ENCODE results near the gene RAB6A. TPM values are rescaled to one million over a fixed set of nuclear protein-coding genes. Genes with fewer than 3 reads are reported as not detected.

The RAB6A gene
- polyA plus RNA-seq, 1 donor: 88.9 TPM

DNA sequence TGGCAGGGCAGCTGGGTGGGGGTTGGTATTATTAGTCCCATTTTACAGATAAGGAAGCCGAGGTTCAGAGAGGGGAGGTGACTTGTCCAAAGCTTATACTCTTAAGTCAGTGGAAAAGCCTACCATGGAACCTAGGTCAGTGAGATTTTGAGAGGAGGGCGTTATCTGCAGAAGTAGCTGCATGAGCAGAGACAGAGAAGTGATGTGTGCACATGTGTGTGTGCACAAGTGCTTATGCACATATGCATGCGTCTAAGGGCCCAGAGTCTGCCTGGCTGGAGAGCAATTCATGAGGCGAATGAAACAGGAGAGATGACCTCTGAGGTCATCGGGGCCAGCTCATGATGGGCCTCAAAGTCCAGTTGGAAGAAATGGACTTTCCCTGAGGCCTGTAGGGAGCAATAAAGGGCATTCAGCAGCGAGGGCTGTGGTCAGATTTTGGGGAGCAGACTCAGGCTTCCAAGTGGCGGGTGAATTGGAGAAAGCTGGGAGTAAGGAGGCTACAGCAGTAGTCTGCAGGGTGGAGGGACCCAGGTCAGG lies 106.3 kb downstream of the RAB6A start:
- no peak for DNase-seq (ENCODE audit: low read depth)

DNA sequence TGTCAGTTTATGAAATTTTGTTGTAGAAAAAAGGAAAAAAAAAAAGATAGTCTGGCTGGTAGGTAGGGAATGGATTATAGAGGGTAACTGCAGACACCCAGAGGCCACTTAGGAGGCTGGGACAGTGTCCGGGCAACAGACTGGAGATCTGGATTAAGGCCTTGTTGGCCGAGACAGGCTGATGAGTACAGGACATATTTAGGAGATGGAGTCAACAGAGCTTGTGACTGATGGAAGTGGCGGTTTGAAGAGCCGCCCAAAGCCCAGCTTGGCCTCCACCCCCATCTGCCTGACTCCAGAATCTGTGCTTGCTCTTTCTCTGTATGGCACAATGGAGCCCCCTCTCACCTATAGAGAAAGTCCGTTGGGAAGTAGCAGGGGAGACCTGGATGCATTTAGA lies 106.9 kb downstream of the RAB6A start:
- no peak for DNase-seq (ENCODE audit: low read depth)

DNA sequence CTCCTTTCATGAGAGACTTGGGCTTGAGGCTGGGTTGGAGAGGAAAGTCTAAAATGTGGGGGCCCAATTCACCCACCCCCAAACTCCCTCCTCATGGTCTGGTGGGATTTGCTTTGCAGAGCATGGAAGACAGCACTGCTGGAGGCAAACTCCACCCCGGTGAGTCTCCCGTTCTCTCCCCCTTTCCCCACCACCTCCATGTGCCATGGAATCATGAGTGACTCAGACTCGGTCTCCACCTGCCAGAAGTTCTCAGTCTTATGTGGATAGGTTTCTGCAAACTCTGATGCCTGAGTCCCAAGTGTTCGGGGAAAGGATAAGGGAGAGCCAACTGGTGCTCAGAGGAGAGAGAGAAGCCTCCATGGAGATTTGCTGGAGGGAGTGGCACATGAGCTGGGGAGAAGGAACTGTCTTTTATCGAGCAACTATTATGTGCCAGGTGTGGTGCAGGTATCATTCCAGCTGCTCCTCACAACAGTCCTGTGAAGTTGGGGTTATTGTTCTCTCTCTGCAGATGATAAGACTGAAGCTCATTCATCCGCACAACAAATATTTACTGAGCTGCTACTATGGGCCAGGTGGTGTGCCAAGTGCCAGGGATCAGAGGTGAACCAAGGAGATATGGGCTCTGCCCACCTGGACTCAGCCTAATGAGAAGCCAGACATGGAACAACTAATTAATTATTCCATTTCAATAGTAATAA lies 107.9 kb downstream of the RAB6A start:
- DNase-seq (ENCODE audit: low read depth): no peak

DNA sequence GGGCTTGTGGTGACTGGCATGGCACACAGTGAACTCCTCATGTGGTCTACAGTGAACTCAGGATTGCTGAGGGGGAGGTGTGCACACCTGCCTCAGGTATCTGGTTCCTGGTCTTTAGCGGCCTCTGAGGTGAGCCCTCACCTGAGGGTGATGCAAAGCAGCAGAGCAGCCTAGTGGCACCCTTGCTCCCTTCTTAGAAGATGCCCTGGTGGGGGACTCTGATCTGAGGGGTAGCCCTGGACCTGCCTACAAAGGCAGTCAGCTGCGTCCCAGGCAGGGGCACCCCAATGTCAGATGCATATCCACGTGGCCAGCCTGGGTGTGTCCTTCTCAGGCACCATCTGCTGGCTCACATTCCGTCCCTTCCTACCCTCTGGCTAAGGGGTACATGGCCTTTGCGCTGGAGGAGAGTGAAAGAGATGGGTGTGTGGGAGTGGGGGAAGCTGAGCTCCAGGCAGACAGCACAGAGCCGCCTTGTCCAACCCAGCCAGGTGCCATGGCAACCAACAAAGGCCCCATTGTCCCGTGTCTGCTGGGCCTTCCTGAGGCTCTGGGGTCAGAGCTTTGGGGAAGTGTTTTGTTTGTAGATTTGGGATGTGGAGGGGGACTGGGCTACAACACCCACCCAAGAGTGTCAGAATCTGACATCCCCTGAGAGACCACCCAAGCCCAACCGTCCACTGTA lies 108.7 kb downstream of the RAB6A start:
- no peak for DNase-seq (ENCODE audit: low read depth)

DNA sequence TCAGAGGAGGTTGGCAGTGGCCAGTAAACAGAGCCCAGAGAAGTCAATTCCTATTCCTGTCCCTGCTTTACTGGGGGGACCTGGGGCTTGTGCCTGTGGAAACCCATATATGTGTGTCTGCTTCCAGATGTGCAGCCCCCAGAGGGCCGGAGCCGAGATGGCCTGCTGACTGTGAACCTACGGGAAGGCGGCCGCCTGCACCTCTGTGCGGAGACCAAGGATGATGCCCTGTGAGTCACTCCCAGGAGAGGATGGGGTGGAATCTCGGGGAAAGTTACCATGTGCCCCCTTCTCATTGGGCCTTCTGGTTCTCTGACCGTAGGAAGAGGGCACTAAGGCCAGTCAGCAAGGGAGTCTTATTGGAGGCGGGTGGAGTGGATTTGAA lies 109.2 kb downstream of the RAB6A start:
- no peak for DNase-seq (ENCODE audit: low read depth)

DNA sequence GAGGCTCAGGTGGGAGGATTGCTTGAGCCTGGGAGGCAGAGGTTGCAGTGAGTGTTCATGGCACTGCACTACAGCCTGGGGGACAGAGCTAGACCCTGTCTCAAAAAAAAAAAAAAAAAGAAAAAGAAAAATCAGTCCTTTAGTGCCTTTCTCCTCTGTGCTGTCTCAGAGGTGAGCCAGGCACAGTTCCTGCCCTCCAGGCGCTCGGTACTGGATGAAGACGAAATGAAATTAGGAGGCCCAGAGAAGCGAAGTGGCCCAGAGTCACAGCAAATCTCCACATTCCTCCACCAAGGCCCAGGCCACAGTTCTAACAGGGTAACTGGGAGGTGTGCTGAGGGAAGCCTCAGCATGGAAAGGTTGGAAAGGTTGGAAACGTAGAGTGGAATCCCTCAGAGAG lies 109.6 kb downstream of the RAB6A start:
- no peak for DNase-seq (ENCODE audit: low read depth)

DNA sequence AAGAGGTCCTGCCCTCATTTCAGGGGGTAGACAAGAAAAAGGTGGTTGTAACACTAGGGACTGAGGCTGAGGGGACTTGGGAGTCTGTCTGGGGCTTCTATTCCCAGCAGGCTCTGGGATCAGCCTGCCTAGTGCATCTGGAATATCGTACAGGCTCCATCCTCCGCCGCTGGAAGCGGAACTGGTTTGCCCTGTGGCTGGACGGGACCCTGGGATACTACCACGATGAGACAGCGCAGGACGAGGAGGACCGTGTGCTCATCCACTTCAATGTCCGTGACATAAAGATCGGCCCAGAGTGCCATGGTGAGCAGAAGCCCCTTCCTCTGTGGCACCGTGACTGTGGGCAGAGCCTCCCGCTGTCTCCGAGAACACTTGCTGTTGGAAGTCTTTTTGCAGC lies 110.5 kb downstream of the RAB6A start:
- no peak for DNase-seq (ENCODE audit: low read depth)

DNA sequence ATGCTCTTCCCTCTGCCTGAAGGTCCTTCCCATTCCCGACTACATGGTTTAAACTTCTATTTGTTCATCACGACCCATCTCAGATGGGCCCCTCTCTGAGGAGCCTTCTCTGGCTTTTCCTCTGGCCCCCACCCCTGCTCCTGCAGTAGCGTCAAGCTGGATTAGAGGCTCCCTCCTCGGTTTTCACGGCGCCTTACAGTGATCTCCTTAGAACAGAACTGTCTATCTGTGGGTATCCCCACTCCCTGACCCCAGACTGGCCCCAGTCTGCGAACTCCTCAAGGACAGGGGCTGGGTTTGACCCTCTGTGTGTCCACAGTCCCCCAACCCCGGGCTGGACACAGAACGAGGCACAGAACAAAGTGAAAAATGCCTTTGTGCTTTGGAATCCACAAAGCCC lies 111.7 kb downstream of the RAB6A start:
- no peak for DNase-seq (ENCODE audit: low read depth)

DNA sequence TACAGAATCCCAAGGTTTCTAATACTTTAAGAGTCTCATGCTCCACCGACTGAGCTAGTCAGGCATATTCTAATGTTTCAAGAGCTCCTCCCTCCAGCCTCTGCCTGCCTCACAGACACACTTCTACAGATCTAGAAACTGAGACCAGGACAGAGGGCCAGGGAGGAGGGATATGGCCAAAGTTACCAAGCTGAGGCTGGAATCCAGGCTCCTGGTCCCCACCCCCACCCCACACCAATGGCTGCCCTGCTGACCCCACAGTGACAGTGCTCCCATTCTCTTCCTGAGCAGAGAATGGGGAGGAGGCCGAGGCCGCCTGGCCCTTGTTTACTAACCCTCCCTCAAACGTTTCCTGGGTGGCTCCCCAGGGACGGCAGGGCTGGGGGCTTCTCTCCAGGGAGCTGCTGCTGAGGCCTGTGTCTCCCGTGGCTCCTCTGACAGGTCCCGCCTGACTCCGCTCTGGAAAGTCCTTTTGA lies 112.3 kb downstream of the RAB6A start:
- no peak for DNase-seq (ENCODE audit: low read depth)

DNA sequence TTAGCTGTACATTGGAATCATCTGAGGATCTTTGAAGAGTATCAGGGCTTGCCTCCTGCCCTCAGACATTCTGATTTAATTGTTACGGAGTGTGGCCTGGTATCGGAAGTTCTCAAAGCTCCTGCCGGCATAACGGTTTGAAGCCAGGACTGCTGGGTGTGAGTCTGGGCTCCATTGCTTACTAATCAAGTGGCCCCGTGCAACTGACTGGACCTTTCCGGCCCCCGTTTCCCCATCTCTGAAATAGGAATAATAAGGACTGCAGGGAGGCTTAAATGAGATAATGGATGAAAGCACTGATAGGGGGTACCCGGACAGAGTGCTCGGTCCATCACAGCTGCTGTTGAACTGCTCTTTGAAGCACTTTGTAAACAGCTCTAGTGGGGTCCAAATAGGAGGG lies 112.8 kb downstream of the RAB6A start:
- DNase-seq (ENCODE audit: low read depth): no peak

DNA sequence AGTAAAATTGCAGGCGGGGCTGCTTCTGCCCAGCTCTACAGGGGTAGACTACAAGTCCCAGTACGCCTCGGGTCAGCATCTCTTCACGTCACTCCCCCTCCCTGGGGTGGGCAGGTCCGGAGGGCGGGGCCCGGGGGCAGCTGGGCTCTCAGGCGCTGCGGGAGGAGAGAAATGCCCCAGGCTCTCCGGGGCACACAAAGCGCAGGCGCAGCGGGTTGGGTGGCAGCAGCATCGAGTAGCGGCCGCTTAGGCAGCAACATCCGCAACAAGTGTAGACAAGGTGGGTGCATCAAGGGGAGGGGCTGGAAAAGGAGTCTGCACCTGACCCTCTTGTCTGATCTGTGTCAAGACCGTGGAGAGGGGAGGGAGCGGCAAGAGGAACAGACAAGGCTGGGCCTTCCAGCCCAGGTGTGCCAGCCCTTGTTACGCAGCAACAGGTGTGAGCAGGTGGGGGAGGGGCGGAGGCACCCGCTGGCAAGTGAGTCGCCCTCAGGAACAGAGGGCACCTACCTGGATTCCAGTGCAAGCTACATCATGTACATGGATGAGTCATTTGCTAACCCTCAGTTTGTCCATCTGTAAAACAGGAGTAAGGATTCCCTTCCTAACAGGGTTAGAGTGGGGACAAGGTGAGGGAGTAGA lies 113.3 kb downstream of the RAB6A start:
- DNase-seq (ENCODE audit: low read depth): no peak

DNA sequence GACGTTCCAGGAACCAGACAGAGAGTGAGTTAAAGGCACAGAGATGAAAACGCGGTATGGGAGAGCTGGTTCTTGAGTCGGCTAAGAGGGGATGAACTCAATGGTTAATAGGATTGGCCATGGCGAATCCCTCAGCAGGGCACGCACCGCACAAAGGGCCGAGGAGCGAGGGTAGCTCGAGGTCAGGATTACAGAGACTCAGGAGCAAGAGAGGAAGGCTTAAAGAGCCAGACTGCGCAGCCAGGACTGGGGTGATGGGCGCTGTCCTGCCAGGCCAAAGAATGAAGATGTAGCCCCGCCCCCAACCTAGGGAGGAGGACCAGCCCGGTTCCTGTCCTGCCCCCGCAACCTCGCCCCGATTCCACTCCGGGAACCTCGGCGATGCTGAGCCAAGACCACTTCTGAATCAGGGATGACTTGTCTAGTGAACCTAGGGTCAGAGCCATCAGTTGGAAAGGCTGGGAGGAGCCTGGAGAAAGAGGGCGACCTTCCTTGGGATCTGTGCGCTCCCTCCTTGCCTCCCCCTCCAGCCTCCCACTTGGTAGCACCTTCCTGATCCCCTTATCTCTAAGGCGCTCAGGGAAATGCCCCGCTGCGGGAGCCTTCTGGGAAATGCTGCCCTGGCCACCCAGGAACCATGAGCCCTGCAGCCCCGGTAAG lies 114.8 kb downstream of the RAB6A start, which contains the start of gene PLEKHB1:
TSS of gene PLEKHB1 (plus strand) at position 610 of the 660 bp plus-strand sequence. CDS start at position 638, 28 bp downstream.
- DNase-seq (ENCODE audit: low read depth): no peak

DNA sequence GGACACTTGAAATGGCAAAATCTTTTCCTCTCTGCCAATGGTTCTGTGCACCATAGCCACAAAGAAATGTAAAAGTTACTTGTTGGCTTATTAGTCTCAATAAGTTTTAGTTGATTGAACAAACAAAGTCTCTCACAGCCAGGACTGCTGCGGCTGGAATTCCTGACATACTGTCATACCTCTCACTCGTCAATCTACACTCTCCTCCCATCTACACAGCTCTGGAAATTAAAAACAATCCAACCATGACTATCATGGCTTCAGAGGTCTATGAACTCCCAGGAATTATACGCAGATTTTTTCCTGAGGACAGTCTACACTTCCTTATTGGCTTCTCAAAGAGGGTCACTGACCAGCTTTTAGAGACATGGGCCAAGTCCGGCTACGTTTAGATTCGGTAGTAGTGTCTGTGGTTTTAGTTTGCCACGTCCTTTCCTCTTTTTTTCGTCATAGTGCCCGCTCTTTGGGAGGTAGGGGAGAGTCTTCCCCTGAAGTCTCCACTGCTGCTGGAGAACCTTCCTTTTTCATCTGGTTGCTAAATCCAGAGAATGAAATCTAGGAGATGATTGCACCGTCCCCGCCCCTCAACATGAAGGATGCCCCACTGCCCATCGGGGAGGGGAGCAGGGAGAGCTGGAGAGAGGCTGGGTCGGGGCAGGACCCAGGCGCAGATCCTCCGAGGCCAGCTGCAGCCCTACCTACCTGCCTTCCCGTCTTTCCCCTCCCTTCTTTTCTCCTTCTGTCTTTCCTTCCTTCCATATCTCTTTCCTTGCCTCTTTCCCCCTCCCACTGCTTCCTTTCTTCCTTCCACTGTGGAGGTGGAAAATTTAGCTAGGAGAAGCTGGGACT lies 115.5 kb downstream of the RAB6A start:
- DNase-seq (ENCODE audit: low read depth): no peak

DNA sequence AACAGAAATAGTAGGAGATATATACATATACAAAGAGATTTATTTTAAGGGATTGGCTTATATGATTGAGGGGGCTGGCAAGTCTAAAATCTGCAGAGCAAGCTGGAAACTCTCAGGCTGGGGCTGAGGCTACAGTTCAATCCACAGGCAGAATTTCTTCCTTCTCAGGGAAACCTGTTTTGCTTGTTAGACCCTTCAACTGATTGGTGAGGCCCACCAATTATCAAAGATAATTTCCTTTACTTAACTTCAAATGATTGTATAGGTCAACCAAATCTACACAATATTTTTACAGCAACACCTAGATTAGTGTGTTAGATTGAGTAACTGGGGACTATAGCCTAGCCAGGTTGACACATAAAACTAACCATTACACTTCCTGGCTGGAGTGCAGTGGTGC lies 119.2 kb downstream of the RAB6A start:
- DNase-seq (ENCODE audit: low read depth): no peak

DNA sequence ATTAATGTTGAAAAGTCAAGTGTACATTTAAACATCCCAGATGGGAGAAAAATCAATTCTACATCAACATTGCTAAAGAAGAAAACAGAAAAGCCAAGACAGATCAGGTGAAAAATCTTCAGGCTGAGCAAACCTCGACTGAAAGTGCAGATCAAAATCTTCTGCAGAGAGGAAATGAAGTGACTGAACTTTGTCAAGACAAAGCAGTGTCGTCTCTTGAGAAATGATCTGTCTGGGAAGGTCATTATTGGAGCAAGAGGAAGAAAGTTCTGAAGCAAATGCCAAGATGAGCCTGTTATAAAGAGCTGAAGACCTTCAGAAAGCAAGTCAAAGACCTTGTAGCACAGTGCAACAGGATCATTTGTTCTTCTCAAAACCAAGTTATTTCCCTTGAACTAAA lies 120.3 kb downstream of the RAB6A start:
- DNase-seq (ENCODE audit: low read depth): no peak

DNA sequence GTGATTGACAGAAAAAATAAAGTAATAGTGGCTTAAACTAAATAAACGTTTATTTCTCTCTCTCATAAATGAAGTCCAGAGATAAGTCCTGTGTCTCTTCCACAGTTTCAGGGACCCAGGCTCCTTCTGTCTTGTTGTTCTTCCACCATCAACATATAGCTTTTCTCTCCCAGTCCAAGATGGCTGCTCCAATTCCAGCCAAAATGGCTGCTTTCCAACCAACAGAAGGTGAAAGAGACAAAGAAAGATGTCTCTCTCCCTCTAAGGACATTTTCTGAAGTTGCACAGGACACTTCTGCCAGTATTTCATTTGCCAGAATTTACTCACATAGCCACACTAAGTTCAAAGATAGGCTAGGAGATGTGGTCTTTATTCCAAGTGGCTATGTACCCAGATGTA lies 123.9 kb downstream of the RAB6A start:
- no peak for DNase-seq (ENCODE audit: low read depth)

DNA sequence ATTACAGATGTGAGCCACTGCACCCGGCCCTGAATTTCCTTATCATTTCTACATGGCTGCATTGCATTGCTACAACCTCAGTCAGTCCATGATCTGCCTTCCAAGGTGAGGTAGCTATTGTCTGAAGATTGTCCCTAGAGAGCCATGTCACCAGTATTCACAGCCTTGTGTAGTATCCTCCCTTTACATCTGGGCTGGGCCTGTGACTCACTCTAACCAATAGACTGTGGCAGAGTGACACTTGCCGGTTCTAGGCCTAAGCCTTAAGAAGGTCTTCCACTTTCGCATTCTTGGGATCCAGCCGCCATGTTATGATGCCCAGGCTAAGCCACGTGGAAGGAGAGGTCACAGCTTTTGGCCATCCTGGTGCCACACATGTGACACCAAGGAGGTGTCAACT lies 124.6 kb downstream of the RAB6A start:
- DNase-seq (ENCODE audit: low read depth): no peak

DNA sequence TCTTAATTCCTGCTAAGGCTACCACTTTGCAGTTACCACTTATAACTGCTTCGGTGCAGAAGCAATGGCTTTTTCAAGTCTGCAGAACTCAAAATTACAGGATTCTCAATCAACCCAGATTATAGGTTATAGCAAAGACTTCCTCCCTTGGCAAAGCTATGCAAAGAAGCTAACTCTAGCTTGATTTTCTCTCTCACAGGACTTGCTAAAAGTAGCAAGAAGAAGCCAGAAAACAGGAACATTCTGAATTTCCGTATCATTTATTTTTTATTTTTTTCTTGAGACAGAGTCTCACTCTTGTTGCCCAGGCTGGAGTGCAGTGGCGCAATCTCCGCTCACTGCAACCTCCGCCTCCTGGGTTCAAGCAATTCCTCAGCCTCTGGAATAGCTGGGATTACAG lies 125.2 kb downstream of the RAB6A start:
- no peak for DNase-seq (ENCODE audit: low read depth)

DNA sequence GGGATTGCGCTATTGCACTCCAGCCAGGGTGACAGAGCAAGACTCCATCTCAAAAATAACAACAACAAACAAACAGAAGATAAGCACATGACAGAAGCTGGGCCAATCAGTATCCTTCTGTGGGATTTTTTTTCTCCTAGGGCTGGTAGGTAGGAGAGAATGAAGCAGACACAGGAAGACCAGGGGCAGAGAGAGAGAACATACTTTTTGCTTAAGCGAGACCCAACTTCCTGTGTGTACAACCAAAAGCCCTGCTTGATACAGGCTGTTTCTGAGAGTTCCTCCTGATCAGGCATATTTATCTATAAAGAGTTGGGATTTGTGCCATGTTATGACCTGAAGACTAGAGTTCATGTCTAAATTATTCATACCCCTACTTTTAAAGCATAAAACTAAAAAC lies 126.9 kb downstream of the RAB6A start:
- no peak for DNase-seq (ENCODE audit: low read depth)

DNA sequence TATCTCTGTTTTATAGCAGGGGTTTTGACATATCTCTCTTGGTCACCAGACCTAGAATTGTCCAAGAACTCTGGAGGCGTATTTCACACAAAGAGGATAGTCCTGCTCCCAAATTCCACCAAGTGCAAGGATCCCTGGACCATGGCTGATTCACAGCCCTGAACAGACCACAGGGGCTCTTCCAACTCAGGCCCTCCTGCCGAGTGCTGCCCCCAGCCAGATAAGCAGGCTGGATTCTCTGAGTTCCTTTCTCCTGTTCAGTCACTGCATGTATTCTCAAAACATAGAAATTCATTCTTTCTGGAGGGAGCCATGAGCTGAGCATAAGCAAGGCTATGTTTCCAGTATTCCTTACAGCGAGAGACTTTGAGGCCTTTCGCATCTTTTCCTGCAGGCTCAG lies 127.9 kb downstream of the RAB6A start:
- DNase-seq (ENCODE audit: low read depth): no peak

DNA sequence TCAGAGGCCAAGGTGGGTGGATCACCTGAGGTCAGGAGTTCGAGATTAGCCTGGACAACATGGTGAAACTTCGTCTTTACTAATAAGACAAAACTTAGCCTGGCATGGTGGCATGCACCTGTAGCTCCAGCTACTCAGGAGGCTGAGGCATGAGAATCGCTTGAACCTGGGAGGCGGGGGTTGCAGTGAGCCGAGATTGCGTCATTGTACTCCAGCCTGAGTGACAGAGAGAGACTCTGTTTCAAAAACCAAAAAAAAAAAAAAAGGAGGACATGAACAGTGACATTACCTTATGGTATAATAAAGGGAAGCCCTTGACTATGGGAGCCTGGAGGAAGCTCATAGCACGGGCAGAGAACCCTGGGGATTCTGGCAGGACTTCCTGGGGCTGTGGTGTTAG lies 131.0 kb downstream of the RAB6A start:
- no peak for DNase-seq (ENCODE audit: low read depth)

All from forelimb muscle (tissue), 1 donor.